Measurements from ENCODE around the gene C19orf33.
"Not testable (repeated sequence)": the region's sequence is repeated elsewhere in the genome, so short reads cannot be mapped to it uniquely, and the experiment has no call there.

Gene C19orf33

GRCh38 chr19:38309615-38310278, 5.7 kb downstream of the C19orf33 start:
- DNase-seq: no peak

DNA sequence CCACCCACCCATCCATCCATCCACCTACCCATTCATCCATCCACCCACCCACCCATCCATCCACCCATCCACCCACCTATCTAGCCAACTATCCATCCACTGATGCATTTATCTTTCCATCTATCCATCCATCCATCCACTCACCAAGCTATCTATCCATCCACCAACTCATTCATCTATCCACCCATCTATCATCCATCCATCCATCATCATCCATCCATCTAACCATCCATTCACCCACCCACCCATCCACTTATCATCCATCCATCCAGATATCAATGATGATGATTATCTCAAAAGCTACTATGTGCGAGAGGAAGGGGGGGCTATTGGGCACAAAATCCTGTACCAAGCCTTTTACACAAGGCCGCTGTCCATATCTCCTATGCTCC, 6.2 kb downstream of the C19orf33 start:
- no peak for DNase-seq

DNA sequence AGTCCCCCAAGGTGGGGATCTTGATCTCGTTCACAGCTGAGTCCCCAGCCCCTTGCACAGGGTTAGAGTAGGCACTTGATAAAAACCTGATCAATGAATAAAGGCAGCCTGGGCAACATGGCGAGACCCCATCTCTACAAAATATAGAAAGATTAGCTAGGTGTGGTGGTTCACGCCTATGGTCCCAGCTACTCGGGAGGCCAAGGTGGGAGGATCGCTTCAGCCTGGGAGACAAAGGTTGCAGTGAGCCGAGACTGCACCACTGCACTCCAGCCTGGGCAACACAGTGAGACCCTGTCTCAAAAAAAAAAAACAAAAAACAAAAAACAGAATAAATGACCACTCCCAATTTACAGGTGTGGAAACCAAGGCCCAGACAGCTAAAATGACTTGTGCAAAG, 6.9 kb downstream of the C19orf33 start:
- DNase-seq: no peak

DNA sequence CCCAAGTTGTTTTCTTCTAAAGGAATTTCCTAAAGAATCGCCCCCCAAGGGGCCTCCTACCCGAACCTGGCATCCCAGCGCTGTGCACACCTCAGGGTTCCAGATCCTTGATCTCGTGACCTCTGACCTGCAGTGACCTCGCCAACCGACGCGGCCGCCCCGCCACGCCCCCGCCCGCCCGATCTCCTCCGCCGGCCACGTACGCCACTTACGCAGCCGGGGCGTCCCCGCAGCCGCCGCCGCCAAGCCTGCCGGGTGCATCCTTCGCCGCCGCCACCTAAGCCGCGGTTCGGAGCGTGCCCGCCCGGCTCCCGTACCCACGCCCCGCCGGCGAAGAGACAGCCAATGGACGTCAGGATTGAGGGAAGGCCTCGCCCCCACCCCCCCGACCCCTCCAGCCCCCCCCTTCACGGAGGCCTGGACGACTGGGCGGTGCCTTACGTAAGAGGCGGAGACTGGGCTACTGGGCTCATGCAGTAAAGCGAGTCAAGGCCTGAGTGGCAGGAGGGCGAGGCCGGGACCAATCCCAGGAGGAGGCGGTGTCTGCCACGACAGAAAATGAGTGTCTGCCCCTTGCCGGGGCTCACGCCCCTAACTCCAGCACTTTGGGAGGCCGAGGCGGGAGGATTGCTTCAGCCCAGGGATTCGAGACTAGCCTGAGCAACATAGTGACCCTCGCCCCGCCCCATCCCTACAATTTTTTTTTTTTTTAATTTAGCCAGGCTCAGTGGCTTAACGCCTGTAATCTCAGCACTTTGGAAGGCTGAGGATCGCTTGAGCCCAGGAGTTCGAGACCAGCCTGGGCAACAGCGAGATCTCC, 11.8 kb downstream of the C19orf33 start, which contains the start of gene YIF1B:
TSS of gene YIF1B (minus strand) at position 291 of the 820 bp plus-strand sequence. CDS start at position 261, 30 bp downstream.
- peak; percentile 97 for DNase-seq

GRCh38 chr19:38316477-38317067, 12.5 kb downstream of the C19orf33 start:
- DNase-seq: no peak

- DNase-seq: no peak
Measured at GRCh38 chr19:38317104-38317612, 13.1 kb downstream of the C19orf33 start.

DNA sequence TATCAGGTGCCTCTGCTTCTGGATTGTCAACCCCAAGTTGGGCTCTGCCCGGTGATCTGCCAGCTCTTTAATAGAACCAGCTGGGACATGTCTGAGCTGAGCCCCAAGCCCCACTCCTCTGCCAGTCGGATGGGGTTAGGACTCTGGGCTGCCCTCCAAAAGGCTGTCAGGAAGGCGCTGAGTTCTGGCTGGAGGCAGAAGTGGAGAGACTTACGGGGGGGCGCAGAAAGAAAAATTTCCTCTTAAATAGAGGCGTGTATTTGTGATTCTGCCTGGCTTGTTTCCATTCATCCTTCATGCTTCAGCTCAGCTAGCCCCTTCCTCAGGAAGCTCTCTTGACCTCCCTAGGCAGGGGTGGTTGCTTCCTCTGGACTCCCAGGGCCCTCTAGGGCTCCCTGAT, 14.6 kb downstream of the C19orf33 start:
- DNase-seq: no peak

DNA sequence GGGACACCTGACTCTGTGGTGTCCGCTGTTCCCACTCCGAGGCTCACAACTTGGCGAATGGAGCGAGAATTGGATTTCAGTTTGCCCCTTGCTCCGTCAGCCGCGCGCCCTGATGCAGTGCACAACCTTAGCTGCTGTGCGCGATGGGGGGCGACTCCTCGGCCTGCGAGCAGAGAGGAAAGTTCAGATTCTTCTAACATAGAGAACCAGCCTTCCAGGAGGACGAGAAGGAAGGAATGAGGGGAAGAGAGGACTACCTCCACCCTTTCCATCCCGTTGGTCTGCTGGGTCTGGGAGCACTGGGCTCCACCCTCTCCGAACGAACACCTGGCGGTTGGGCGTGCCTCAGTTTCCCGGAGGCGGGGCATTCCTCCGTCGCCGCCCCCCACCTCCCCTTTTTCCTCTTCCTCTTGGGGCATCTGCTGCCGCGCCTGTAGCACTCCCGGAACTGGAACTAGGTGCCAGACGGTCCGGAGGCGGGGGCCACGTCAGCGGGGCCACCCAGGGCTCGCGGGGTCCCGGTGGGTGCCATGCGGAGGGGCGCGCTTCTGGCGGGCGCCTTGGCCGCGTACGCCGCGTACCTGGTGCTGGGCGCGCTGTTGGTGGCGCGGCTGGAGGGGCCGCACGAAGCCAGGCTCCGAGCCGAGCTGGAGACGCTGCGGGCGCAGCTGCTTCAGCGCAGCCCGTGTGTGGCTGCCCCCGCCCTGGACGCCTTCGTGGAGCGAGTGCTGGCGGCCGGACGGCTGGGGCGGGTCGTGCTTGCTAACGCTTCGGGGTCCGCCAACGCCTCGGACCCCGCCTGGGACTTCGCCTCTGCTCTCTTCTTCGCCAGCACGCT, 15.6 kb downstream of the C19orf33 start, which contains the start of gene KCNK6:
TSS of gene KCNK6 (plus strand) at position 425 of the 838 bp plus-strand sequence. CDS start at position 531, 106 bp downstream.
- no peak for DNase-seq

GRCh38 chr19:38320969-38321339, 16.9 kb downstream of the C19orf33 start:
- no peak for DNase-seq

GRCh38 chr19:38321646-38322196, 17.7 kb downstream of the C19orf33 start:
- DNase-seq: no peak

- DNase-seq: no peak
Measured at GRCh38 chr19:38323291-38323690, 19.2 kb downstream of the C19orf33 start.

GRCh38 chr19:38324431-38324830, 20.4 kb downstream of the C19orf33 start:
- no peak for DNase-seq

DNA sequence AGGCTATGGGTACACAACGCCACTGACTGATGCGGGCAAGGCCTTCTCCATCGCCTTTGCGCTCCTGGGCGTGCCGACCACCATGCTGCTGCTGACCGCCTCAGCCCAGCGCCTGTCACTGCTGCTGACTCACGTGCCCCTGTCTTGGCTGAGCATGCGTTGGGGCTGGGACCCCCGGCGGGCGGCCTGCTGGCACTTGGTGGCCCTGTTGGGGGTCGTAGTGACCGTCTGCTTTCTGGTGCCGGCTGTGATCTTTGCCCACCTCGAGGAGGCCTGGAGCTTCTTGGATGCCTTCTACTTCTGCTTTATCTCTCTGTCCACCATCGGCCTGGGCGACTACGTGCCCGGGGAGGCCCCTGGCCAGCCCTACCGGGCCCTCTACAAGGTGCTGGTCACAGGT, 22.5 kb downstream of the C19orf33 start:
- DNase-seq: no peak

DNA sequence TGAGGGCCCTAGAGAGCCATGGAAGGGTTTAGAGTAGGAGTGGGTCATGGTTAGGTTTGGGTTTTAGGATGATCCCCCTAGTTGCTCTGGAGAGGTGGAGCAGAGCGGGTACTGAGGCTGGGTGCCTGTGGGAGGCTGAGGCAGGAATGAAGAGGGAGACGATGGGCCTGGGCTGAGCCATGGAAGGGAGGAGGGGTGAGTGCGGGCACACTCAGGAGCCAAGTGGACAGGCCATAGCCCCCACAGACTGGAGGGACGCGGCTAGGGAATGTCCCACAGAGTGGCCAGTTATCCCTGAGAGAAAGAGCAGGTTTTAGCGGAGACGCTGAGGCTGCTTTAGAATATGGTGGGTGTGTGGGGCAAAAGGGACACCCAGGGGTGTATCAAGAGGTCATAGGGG, 25.6 kb downstream of the C19orf33 start:
- no peak for DNase-seq

- DNase-seq: no peak
Measured at GRCh38 chr19:38331728-38332127, 27.7 kb downstream of the C19orf33 start.

GRCh38 chr19:38333245-38333644, 29.2 kb downstream of the C19orf33 start:
- DNase-seq: no peak

- peak; percentile 96 for DNase-seq
Measured at GRCh38 chr19:38335949-38336637, 32.0 kb downstream of the C19orf33 start.

- peak; percentile 95 for DNase-seq
Measured at GRCh38 chr19:38336638-38337359, 32.7 kb downstream of the C19orf33 start.

DNA sequence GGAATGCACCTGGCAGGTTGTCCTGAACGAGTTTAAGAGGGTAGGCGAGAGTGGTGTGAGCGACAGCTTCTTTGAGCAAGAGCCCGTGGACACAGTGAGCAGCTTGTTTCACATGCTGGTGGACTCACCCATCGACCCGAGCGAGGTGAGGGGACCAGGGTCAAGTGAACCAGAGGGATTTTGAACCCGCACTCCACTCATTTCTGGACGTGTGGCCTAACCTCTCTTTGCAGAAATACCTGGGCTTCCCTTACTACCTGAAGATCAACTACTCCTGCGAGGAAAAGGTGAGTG, 33.3 kb downstream of the C19orf33 start:
- no peak for DNase-seq

GRCh38 chr19:38339011-38339410, 35.0 kb downstream of the C19orf33 start:
- DNase-seq: not testable (repeated sequence)

DNA sequence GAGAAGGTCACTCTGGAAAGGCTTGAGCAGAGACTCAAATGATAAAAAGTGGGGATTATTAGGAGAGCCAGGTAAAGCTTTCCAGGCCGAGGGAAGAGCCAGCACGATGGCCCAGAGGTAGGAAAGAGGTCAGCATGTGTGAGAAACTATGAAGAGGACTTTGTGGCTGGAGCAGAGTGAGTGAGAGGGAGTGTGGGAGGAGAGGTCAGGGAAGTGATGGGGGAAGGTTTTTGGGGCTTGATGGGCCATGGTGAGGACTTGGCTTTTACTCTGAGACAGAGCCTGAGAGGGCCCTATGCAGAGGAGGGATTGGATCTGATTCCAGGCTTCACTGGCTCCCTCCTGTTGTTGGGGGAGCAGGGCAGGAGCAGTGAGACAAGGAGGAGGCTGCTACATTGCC, 36.9 kb downstream of the C19orf33 start:
- no peak for DNase-seq
